Coronary artery (tissue), 2 donors: ENCODE measurements around the gene RBM28.

Source experiments
- DNase-seq: peaks from one replicate; pipeline ENCODE4 v3.0.0-alpha.2; 2017; ENCODE audit warnings: low spot score
- H3K27ac ChIP-seq, 2 donors: fragments of 200-600 bp; sonication (generic); one replicate each; pipeline ENCODE4 v1.5.1; 2016 to 2019
- H3K4me3 ChIP-seq: fragments of 200-600 bp; sonication (generic); 2 replicates; pipeline ENCODE4 v1.5.1; 2016; ENCODE audit warnings: mild to moderate bottlenecking, moderate library complexity
- TF ChIP-seq, protein P1 (sequence below): fragments of 200-600 bp; sonication (generic); IDR thresholded peaks from one replicate; pipeline ENCODE4 v1.5.1; 2019; ENCODE audit warnings: antibody characterized with exemption

The RBM28 gene

GRCh38 chr7:128388145-128388485, 44.4 kb upstream of the RBM28 start:
- Histone ChIP-seq H3K4me3 (no peak overlapping the region), H3K27ac (no peak overlapping the region)
- no peak for DNase-seq
- TF ChIP-seq, protein P1, sequence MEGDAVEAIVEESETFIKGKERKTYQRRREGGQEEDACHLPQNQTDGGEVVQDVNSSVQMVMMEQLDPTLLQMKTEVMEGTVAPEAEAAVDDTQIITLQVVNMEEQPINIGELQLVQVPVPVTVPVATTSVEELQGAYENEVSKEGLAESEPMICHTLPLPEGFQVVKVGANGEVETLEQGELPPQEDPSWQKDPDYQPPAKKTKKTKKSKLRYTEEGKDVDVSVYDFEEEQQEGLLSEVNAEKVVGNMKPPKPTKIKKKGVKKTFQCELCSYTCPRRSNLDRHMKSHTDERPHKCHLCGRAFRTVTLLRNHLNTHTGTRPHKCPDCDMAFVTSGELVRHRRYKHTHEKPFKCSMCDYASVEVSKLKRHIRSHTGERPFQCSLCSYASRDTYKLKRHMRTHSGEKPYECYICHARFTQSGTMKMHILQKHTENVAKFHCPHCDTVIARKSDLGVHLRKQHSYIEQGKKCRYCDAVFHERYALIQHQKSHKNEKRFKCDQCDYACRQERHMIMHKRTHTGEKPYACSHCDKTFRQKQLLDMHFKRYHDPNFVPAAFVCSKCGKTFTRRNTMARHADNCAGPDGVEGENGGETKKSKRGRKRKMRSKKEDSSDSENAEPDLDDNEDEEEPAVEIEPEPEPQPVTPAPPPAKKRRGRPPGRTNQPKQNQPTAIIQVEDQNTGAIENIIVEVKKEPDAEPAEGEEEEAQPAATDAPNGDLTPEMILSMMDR, result no peak

- H3K27ac ChIP-seq, result peak overlapping the region in 1 of 2 donors; percentile 25
- TF ChIP-seq, protein P1, result peak; percentile 83
- H3K4me3 ChIP-seq, result peak overlapping the region; percentile 44
- DNase-seq, result peak; percentile 87
These were observed 43.8 kb upstream of the RBM28 start for GRCh38 chr7:128387216-128388144.

DNA sequence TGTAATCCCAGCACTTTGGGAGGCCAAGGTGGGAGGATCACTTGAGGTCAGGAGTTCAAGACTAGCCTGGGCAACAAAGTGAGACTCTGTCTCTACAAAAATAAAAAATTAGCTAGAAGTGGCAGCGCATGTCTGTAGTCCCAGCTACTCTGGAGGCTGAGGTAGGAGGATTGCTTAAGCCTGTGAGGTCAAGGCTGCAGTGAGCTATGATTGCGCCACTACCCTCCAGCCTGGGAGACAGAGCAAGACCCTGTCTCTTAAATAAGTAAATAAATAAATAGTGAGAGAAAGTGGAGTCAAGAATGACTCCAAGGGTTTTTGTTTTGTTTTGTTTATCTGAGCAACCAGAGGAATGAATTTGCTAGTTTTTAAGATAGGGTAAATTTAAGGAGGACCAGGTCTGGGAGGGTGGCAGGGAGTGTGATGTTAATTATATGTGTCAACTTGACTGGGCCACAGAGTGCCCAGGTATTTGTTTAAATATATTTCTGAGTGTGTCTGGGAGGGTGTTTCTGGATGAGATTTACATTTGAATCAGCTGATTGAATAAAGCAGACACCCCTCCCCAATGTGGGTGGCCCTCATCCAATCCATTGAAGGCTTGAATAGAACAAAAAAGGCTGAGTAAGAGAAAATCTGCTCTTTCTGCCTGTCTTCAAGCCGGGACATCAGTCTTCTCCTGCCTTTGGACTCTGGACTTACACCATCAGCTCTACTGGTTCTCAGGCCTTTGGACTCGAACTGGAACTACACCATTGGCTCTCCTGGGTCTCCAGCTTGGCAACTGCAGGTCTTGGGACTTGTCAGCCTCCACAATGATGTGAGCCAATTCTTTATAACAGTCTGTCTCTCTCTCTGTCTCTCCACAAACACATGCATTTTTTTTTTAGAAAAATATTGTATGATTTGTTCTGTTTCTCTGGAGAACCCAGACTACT, 42.5 kb upstream of the RBM28 start:
- no peak overlapping the region for H3K27ac ChIP-seq
- TF ChIP-seq, protein P1, result no peak
- DNase-seq, result no peak
- no peak overlapping the region for H3K4me3 ChIP-seq

DNA sequence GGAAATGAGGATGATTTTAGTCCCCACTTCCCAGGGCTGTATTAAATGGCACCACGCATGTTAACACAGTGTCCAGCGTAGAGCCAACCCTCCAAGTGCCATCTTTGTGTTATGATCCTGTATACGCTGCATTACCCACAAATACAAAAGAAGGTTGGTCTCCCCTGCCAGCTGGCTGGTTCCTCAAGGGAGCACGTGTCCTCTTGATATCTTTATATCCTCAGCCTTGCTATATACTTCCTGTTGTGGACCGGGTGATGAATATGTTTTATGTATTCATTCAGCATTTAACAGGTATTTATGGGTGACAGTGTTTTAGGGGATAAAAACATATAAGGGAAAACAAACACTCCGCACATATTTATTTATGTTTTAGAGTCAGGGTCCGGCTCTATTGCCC, 41.0 kb upstream of the RBM28 start:
- no peak for DNase-seq
- Histone ChIP-seq H3K4me3 (no peak overlapping the region), H3K27ac (no peak overlapping the region)
- TF ChIP-seq, protein P1, result no peak

GRCh38 chr7:128383776-128384175, 40.1 kb upstream of the RBM28 start:
- TF ChIP-seq, protein P1, result no peak
- Histone ChIP-seq H3K4me3 (no peak overlapping the region), H3K27ac (no peak overlapping the region)
- DNase-seq, result no peak

- Histone ChIP-seq H3K27ac (no peak overlapping the region), H3K4me3 (no peak overlapping the region)
- TF ChIP-seq, protein P1, result no peak
- DNase-seq, result peak; percentile 77
These were observed 37.6 kb upstream of the RBM28 start for GRCh38 chr7:128381161-128381821.
